NCI-H1417 (cell line): ENCODE data around the gene SMIM13.

Experiments
- DNase-seq, 3 experiments: peaks; one replicate each; lab custom pipeline; 2025; lab: John Stamatoyannopoulos, UW

The SMIM13 gene

DNA sequence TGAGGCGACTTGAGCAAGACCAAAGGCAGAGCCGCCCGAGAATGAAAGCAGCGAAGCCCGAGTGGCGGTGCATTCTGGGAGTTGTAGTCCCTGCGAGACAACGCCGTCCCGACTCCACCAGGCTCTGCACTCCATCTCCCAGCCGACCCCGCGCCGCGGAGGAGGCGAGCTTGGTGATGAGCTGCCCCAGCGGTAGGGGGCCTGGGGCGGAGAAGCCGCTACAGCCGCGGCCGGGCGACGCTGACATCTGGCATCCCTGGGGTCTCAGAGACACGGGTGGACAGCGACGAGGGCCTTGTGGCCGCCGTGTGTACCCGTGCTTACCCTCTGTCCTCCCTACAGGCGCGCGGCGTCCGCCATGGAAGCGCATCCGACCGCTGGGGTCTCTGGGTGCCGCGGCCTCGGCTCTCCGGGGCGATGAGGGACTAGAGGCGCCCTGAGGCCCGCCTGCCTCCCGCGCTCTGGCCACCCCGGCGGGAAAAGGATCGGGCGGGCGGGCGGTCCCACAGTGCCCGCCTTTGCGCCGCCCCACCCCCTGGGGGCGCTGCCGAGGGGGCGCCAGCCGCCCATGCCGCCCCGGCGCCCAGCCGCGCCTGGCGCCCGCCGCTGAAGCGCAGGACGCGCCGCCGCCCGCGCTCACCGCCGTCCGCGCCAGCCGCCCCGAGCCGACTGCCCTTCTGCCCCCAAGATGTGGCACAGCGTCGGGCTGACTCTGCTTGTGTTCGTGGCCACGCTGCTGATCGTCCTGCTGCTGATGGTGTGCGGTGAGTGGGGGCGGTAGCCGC lies at the start of gene SMIM13:
TSS of gene SMIM13 (plus strand) at position 209 of the 785 bp plus-strand sequence. CDS start at position 689, 480 bp downstream.
- DNase-seq, result peak; percentile 94 to 98 (median 97)

DNA sequence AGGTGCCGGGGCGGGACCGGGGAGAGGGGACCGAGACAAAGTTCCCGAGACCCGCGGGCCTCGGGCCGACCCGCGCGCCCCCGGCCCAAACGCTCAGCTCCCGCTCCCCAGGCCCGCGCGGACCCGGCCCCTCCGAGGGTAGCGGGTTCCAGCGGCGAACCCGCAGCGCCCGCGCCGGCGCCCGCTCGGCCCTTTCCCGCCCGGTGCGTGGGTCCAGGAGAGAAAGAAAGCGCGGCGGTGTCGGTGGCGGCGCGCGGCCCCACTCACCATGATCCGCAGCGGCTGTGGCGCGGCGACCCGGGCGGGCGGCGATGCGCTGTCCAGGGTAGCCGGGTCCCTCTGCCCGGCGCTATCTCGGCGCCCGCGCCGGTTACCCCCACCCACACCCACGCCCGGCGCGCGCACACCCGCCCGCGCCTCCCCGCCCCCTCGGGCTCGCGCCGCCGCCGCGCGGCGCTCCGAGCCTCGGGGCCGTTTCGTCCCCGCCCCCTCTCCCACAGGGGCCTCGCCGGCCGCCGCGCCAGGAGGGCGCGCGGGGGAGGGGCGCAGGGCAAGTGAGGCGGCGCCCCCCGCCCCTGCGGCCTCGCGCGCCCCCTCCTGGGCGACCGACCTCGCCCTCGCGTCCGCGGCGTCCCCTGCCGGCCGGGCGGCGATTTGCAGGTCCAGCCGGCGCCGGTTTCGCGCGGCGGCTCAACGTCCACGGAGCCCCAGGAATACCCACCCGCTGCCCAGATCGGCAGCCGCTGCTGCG lies 49.5 kb upstream of the SMIM13 start, which contains the start of gene ELOVL2:
TSS of gene ELOVL2 (minus strand) at position 345 of the 751 bp plus-strand sequence. CDS start at position 270, 75 bp downstream.
- DNase-seq, result peak; percentile 58 to 77 (median 71)

DNA sequence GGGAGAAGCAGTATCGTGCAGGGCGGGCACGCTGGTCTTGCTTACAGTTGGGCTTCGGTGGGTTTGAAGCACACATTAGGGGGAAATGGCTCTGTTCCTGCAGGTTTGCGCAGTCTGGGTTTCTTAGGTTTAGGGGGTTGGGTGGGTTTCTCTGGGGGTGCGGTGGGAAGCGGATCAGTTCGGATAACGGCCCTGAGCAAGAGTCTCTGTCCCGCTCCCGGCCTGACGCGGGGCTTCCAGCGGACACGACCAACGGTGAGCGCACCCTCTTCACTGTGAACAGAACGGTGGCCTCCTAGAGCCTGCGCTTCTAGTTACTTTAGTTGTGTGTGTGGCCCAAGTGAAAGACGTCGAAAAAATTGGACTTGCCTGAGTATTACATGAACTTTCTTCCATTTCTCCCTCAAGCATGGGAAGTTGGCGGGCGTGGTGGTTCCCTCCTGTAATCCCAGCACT lies 48.9 kb upstream of the SMIM13 start:
- DNase-seq, result no peak

DNA sequence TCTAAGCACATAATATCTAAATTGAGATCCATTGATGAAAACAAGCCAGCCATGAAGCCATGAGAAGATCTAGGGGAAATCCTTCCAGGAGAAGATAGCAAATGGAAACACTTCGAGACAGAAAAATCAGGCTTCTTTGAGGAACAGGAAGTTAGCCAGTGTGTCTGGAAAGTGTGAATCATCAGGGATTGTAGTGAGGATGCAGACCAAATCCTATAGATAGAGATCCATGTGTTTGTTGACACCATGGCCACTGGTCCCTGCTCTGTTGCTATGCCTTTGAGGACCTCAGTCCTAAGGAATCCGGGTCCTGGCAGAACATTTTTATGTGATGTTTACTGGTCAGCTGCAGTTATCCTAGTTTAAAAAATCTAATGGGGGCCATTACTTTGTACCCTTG lies 42.9 kb upstream of the SMIM13 start:
- no peak for DNase-seq

DNA sequence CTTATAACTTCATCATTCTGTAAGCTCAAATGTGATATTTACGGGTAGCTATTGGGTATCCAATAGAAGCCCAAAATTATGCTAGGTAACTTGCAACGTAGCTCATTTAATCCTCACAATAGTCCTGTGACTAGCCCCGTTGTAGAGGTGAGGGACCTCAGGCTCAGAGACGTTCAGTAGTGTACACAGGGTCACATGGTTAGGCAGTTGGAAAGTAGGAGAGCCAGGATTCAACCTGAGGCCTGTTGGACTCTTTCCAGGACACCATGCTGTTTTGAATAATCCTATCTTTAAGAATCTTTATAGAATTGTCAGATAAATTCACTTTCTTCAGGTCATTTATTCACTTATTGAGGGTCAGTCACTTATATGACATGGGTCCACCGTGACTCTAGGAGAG lies 40.3 kb upstream of the SMIM13 start:
- no peak for DNase-seq

DNA sequence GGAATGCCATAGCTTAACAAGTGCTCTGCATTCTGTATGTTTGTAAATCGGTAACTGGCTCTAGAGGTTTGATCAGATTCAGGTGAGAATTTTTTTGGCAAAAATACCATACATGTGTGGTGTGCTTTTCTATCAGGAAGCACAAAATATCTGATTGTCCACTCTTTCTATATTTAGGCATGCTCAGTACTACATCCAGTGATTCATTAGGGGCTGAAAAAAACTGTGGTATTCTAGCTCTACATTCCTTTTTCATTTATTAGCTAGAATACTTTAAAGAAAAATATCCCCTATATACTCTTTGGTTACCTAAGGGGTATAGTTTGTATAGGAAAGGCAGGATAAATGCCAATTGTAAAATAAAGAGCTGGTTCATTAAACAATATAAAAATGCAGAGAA lies 38.9 kb upstream of the SMIM13 start:
- no peak for DNase-seq

DNA sequence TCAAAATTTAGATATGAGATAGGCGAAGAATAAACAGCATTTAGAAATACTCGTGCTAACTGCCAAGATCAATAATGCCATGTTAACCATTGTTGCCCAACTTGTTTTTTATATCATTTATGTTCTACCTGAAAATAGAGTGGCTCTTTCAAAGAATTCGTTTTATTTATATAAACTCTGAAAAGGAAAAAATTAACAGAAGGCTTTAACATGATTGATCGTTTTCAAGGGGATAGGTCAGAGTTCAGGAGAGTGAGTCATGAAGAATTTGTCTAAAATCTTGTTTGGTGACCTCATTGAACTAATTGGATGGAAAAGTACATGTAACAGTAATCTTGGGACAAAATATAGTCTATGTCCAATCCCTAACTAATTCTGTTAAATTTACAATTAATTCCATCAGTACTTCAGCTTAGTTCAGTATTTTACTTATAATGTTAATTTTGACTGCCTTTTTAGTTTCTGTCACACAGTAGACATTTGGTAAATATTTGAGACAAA lies 38.5 kb upstream of the SMIM13 start:
- peak in 1 of 3 experiments; percentile 3 for DNase-seq

DNA sequence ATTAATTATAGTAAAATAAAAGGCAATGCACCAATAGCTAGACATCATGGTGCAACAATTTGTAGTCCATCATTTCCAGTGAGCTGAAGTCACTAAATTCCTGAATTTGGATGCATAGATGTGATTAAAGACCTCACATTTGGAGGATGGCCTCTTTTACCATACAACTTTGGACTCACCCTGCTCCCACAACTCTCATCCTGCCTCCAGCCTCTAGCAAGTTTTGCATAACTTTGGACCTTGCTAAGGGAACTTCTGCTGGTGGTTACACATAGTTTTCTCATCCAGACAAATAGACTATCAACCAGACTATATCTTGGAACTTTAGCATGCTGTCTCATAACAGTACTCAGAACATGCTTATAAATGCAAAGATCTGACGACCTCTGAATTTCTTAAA lies 36.8 kb upstream of the SMIM13 start:
- DNase-seq, result no peak

DNA sequence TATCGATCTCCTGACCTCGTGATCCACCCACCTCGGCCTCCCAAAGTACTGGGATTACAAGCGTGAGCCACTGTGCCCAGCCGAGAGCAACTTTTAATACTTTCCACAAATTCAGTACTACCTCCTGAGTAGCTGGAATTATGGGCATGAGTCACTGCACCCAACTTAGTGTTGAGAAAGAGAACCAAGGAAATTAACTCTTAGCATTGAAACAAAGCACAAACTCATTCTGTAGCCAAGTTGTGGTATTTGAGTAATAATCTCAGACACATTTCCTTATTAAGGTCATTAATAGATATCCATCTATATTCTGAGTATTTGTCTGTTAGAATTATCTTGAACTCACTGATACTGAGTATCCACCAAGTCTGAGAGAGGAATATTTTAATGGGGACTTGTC lies 35.2 kb upstream of the SMIM13 start:
- DNase-seq, result no peak

DNA sequence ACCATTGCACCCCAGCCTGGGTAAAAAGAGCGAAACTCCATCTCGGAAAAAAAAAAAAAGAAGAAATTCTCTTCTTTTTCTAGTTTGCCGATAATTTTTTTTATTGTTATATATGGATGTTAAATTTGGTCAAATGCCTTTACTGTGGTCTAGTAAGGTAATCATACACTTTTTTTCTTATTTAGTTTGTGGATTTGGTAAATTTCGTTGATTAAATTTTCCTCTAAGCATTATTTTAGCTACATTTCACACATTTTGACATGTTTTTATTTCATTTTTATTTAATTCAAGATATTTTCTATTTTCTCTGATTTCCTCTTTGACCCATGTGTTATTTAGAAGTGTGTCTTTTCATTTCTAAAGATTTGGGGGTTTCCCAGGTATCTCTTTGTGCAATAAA lies 31.6 kb upstream of the SMIM13 start:
- DNase-seq, result no peak

DNA sequence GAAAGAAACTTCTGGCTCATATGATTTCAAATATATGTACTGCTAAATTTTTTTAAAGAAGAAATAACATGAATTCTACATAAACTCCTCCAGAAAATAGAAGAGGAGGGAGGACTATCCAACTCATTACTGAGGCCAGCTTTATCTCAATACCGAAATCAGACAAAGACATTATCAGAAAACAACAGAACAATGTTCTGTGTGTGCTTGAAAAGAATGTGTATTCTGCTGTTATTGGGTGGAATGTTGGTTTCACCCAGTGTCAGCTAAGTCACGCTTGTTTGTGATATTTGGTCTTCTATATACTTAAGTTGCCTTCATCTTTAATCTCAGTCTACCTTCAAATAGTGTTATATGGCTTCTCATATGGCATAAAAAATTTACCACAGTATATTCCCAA lies 30.9 kb upstream of the SMIM13 start:
- no peak for DNase-seq

DNA sequence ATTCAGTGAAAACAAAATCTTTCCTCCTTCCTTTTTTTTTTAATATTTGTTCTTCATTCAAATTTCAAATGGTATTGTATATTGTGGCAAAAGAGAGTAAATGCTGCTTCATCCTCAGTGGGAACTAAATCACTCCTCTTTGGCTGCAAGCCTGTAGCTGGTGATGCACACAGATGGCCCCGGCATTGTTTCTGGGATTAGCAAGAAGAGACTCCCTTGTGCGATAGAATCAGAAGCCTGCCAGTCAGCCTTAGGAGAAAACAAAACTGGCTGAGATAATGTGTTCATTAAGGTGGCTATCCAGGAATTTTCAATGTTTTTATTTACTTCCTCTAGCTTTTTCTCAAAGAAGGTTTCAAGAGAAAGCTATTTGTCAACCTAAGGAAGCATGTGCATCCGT lies 28.8 kb upstream of the SMIM13 start:
- DNase-seq, result no peak

DNA sequence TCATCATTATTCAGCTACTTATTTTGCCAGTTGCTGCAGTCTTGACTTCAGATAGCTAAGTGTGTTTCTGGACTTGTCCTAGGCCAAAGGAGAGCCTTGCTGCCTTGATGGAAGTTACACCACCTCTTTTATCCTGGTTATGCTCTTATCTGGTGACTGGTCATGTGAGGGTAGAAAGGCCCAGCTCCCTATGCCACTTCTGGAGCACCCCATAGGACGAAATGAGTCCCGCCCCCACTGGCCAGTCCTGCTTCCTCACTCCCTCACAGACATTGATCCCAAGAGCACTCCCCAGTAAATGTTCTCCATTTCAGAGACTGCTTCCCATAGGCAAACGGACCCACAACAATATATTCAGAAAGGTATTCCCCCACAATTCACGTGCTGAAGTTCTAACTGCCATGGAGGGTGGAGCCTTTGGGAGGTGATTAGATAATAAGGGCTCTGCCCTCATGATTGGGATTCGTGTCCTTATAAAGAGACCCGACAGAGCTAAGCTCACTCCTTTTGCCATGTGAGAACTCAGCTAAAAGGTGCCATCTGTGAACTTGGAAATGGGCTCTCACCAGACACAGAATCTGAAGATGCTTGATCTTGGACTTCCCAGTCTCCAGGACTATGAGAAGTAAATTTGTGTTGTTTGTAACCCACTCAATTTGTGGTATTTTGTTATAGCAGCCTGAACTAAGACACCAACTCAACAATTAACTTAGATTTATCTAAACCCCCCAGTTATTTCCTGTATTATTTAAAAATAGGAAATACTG lies 28.0 kb upstream of the SMIM13 start:
- no peak for DNase-seq

DNA sequence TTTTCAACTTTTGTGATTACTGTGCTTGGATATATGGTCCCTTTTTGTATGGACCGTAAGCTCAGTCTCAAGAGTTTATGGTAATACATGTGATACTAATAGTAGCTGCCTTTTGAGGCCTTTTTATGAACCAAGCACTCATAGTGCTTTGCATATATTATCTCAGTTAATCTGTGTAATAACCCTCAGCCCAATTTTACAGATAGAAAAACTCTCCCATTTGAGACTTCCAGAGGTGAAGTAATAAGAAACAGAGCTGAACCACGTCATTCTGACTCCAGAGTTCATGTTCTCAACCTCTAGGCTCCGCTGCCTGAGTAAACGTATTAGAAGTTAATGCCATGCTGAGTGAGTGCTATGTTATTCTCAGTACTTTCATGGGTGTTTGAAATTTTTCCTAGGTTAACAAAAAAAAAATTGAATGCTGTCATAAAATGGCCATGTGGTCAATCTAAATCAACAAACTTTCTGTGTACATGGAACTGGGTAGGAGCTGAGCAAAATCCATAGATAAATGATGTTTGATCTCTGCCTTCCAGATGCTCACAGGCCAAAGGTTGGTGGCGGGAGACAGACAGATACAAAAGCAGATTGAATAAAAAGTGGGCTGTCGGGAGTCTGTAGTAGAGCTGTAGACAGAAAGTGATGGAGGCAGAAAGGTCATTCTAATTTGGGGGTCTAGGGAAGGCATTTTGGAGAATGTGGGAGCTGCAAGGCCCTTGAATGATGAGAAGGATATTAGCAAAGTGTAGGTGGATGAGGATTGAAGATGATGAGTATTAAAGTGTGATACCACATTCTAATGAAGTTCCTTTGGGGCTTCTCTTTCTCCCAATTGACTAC lies 26.9 kb upstream of the SMIM13 start:
- DNase-seq, result no peak

DNA sequence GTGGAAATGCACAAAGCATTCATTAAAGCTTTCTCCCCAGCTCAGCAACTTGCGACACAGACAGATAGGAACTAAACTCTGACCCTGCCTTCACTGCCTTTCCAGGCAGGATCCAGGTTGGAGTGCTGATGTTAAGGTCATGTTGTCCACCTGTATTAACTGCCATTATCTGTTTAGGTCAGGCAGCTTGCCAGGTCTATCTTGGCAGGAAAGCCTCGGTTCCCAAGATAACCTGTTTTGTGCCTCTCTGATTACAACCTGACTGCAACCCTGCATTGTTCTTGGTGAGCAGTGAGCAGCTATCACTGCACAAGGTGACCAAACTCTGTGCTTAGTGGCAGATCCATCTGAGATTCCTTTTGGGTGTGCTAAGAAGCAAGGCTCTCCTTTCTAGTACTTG lies 26.3 kb upstream of the SMIM13 start:
- DNase-seq, result peak in 1 of 3 experiments; percentile 19

DNA sequence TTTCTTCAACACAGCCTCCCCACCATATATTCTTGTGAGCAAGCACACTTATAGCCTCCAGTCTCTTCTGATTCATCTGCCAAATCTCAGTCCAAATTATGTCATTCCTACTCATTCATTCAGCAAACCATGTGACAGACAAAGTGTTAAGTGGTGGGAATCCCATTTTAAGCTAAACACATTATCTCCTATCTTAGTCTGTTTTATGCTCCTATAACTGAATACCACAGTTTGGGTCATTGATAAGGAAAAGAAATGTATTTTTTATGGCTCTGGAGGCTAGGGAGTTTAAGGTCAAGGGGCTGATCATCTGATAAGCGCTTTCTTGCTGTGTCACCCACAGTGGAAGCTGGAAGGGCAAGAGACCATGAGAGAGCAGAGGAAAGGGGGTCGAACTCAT lies 23.9 kb upstream of the SMIM13 start:
- DNase-seq, result no peak

DNA sequence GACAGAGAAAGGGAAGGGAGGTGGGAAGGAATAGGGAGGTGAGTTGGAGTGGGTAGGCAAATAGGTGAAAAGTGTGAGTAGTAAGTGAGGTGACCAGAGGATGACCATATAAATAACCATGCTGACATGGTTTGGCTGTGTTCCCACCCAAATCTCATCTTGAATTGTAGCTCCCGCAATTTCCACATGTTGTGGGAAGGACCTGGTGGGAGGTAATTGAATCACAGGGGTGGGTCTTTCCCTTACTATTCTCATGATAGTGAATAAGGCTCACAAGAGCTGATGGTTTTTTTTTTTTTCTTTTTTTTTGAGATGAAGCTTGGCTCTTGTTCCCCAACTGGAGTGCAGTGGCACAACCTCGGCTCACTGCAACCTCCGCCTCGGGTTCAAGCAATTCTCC lies 21.5 kb upstream of the SMIM13 start:
- DNase-seq, result no peak

DNA sequence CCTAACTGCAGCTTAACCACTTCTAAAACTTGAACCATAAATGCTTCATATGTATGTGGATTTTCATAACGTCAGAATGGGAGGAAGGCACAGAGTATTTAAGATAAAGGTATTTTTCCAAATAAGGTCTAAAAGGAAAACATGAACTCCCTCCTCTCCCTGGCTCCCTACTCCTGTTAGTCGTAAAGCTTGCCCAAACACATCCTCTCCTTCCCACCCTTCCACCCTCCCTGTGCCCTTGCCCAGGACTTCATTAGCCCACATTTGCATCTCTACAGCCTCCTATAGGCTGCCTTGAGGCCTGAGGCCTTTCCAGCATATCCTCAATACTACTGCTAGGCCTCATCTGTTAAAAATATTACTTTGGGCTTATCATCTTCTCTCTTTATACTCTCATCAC lies 17.1 kb upstream of the SMIM13 start:
- no peak for DNase-seq

DNA sequence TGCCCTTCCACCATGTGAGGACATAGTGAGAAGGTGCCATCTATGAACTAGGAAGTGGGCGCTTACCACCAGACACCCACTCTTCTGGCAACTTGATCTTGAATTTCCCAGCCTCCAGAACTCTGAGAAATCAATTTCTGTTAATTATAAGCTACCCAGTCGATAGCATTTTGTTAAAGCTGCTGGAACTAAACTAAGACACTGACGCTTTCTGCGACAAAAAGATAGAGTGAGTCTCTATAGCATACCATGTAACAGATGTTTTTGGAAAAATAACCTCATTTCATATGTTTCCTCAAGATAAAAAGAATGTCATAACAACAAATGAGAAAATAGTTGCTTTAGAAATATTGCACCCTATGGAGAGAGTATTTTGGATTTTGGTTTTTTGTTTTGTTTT lies 15.4 kb upstream of the SMIM13 start:
- DNase-seq, result no peak

DNA sequence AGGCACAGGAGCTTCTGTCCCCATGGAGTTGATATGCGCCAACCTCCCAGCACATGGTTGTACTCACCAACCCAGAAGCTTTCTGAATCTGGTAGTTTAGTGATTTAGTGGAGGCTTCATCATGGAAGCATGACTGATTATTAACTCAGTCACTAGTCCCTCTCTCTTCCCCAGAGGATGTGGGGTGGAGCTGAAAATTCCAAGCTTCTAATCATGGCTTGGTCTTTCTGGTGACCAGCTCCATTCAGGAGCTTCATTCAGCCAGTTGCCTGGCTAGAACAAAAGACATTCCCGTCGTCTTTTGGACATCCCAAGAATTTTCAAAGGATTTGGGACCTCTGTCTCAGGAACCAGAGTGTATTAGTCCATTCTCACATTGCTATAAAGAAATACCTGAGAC lies 13.3 kb upstream of the SMIM13 start:
- DNase-seq, result no peak

DNA sequence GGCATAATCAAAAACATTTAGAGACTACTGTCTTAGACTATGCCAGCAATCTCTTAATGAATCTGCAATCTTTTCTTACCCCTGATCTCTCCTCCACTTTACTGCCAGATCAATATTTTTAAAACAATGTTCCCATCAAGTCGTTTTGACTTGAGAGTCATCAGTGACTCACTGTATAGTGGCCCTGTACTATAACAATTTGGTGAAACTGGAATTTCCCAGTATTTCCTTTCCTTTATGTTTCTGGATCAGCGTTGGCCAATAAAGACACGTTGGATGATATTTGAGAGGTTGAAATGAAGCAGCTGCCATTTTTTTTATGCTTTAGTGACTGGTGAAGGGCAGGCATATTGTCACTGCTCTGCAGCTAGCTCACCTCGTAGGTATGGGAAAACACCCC lies 10.1 kb upstream of the SMIM13 start:
- no peak for DNase-seq
